Measurements from ENCODE around the gene ARFGAP3.

The ARFGAP3 gene

GRCh38 chr22:42897960-42898359, 40.9 kb upstream of the ARFGAP3 start:
- no peak for TF ChIP-seq CTCF (IDR thresholded peaks at IDR 0.05; ENCODE audit: low read depth, low read length)
- DNase-seq (ENCODE audit: low read depth in 2 of 2): no peak
- H3K4me3 ChIP-seq (replicated peaks in 1 of 2; ENCODE audit: low read depth in 2 of 2, low read length in 2 of 2): no peak overlapping the region

GRCh38 chr22:42895541-42895981, 38.5 kb upstream of the ARFGAP3 start:
- DNase-seq (ENCODE audit: low read depth in 2 of 2): no peak
- no peak for TF ChIP-seq CTCF (IDR thresholded peaks at IDR 0.05; ENCODE audit: low read depth, low read length)
- H3K4me3 ChIP-seq (replicated peaks in 1 of 2; ENCODE audit: low read depth in 2 of 2, low read length in 2 of 2): no peak overlapping the region

- DNase-seq (ENCODE audit: low read depth in 2 of 2): no peak
- H3K4me3 ChIP-seq (replicated peaks in 1 of 2; ENCODE audit: low read depth in 2 of 2, low read length in 2 of 2): no peak overlapping the region
Observed at GRCh38 chr22:42895087-42895486, 38.0 kb upstream of the ARFGAP3 start.

GRCh38 chr22:42893371-42894150, 36.5 kb upstream of the ARFGAP3 start:
- TF ChIP-seq CTCF (IDR thresholded peaks at IDR 0.05; ENCODE audit: low read depth, low read length): no peak
- no peak overlapping the region for H3K4me3 ChIP-seq (replicated peaks in 1 of 2; ENCODE audit: low read depth in 2 of 2, low read length in 2 of 2)
- DNase-seq (ENCODE audit: low read depth in 2 of 2): no peak

More at GRCh38 chr22:42895087-42895486, 38.0 kb upstream of the ARFGAP3 start:
- no peak for TF ChIP-seq CTCF (IDR thresholded peaks at IDR 0.05; ENCODE audit: low read depth, low read length)

- no peak for DNase-seq (ENCODE audit: low read depth in 2 of 2)
- no peak overlapping the region for H3K4me3 ChIP-seq (replicated peaks in 1 of 2; ENCODE audit: low read depth in 2 of 2, low read length in 2 of 2)
- TF ChIP-seq CTCF (IDR thresholded peaks at IDR 0.05; ENCODE audit: low read depth, low read length): no peak
Observed at GRCh38 chr22:42892571-42893316, 35.7 kb upstream of the ARFGAP3 start.

GRCh38 chr22:42892156-42892555, 35.1 kb upstream of the ARFGAP3 start:
- H3K4me3 ChIP-seq (replicated peaks in 1 of 2; ENCODE audit: low read depth in 2 of 2, low read length in 2 of 2): no peak overlapping the region
- no peak for DNase-seq (ENCODE audit: low read depth in 2 of 2)
- TF ChIP-seq CTCF (IDR thresholded peaks at IDR 0.05; ENCODE audit: low read depth, low read length): no peak
